Measurements from ENCODE around the gene CX3CR1. TPM values are rescaled to one million over a fixed set of nuclear protein-coding genes. Genes with fewer than 3 reads are reported as not detected.

Gene CX3CR1
- total RNA-seq, 3 donors from 2014 or later, result 0.67 to 0.94 (median 0.70) TPM

DNA sequence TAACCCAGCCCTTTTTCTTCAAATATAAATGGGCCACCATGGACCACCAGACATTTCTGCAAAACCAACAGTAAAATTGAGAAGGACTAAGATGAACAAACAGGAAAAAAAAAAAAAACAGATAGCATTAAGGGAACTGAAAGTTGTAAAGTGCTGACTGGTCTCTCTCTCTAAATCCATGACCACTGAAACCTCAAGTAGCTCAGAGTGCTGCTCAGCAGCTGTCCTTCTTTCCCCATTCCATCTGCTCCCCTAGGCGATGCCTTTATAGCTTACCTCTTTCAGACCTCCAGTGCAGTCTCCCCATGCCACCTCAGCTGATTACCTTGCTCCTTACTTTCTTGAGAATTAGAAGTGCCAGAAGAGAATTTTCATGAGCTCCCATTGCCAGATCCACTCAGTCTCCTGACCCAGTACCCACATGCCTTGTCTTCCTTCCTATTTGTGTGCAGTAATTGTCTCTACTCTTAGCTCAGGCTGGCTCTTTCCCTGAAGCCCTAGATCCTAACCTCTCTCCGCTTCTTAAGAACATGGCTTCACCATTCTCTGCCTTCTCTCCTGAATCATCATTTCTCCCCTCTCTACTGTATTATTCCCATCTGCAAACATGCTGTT, 63.6 kb downstream of the CX3CR1 start:
- Histone ChIP-seq H3K4me3 (no peak overlapping the region), H3K36me3 (ENCODE audit: low read depth) (no peaks in the 10 kb centered on the region), H3K4me1 (ENCODE audit: low read depth) (no peaks in the 10 kb centered on the region), H3K9me3 (no peaks in the 10 kb centered on the region)
- no peak for DNase-seq
- ATAC-seq, result peak; percentile 61
- intact Hi-C loops (cut with DNase I, micrococcal nuclease), result no loop called here
- TF ChIP-seq, protein P1, sequence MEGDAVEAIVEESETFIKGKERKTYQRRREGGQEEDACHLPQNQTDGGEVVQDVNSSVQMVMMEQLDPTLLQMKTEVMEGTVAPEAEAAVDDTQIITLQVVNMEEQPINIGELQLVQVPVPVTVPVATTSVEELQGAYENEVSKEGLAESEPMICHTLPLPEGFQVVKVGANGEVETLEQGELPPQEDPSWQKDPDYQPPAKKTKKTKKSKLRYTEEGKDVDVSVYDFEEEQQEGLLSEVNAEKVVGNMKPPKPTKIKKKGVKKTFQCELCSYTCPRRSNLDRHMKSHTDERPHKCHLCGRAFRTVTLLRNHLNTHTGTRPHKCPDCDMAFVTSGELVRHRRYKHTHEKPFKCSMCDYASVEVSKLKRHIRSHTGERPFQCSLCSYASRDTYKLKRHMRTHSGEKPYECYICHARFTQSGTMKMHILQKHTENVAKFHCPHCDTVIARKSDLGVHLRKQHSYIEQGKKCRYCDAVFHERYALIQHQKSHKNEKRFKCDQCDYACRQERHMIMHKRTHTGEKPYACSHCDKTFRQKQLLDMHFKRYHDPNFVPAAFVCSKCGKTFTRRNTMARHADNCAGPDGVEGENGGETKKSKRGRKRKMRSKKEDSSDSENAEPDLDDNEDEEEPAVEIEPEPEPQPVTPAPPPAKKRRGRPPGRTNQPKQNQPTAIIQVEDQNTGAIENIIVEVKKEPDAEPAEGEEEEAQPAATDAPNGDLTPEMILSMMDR (IDR thresholded peaks at IDR 0.05), result no peak

- TF ChIP-seq, protein P1 (IDR thresholded peaks at IDR 0.05), result no peak
- DNase-seq, result no peak
- Histone ChIP-seq H3K36me3 (ENCODE audit: low read depth) (no peaks in the 10 kb centered on the region), H3K4me1 (ENCODE audit: low read depth) (no peaks in the 10 kb centered on the region), H3K9me3 (no peaks in the 10 kb centered on the region), H3K4me3 (no peak overlapping the region)
- intact Hi-C loops (cut with DNase I, micrococcal nuclease), result no loop called here
- no peak for ATAC-seq
Observed at GRCh38 chr3:39213613-39214012, 66.2 kb downstream of the CX3CR1 start.

Other genes with a start within 250 kb of the CX3CR1 start
- gene SCN11A, start 228.1 kb downstream of the CX3CR1 start, total RNA-seq, result 1 to 10 TPM in 1 of 3 donors, under 1 TPM in 2; 0.23 to 2.1 (median 0.27) TPM
- 10 to 100 TPM; 33.0 to 46.8 (median 37.5) TPM for gene WDR48, start 228.0 kb downstream of the CX3CR1 start, total RNA-seq
- gene GORASP1, start 172.4 kb downstream of the CX3CR1 start, total RNA-seq, result 100 to 1,000 TPM in 1 of 3 donors, 10 to 100 TPM in 2; 93.5 to 122 (median 94.7) TPM
- gene TTC21A, start 172.4 kb downstream of the CX3CR1 start, total RNA-seq, result 10 to 100 TPM in 1 of 3 donors, 1 to 10 TPM in 2; 6.2 to 11.1 (median 7.2) TPM
- 10 to 100 TPM; 16.9 to 38.8 (median 21.4) TPM for gene CSRNP1, start 126.4 kb downstream of the CX3CR1 start, total RNA-seq
- gene XIRP1, start 87.4 kb downstream of the CX3CR1 start, total RNA-seq, result under 1 TPM in 1 of 3 donors, not detected in 2; 0.31 TPM
- gene CCR8, start 49.7 kb upstream of the CX3CR1 start, total RNA-seq, result under 1 TPM in 1 of 3 donors, not detected in 2; 0.36 TPM
- 10 to 100 TPM; 29.3 to 35.3 (median 34.4) TPM for gene SLC25A38, start 103.3 kb upstream of the CX3CR1 start, total RNA-seq
- 1,000 to 10,000 TPM in 1 of 3 donors, 100 to 1,000 TPM in 2; 692 to 1,050 (median 908) TPM for gene RPSA, start 126.7 kb upstream of the CX3CR1 start, total RNA-seq
- gene MOBP, start 187.6 kb upstream of the CX3CR1 start, total RNA-seq, result 1 to 10 TPM in 1 of 3 donors, under 1 TPM in 2; 0.44 to 1.4 (median 0.92) TPM

Data from mucosa of descending colon (tissue), 3 donors.